Gastroesophageal sphincter (tissue), 4 donors: ENCODE measurements around the gene PTGES3L. TPM values are rescaled to one million over a fixed set of nuclear protein-coding genes. Genes with fewer than 3 reads are reported as not detected.
A peak's percentile ranks its signal among the peaks of the same experiment; 100 is the strongest.

Source experiments
- ATAC-seq: fragments of 150-250 bp; one replicate; pipeline ENCODE4 v1.9.1; 2016; ENCODE audit warnings: mild to moderate bottlenecking, moderate library complexity
- H3K27ac ChIP-seq, 4 donors: fragments of 200-600 bp; sonication (generic) in 3 of 4; 1 replicate in 3 of 4; 2 replicates in 1 of 4; pipeline ENCODE4 v1.5.1; 2016 to 2019
- H3K27me3 ChIP-seq: fragments of 200-600 bp; sonication (generic); one replicate; pipeline ENCODE4 v1.5.1; 2019
- H3K36me3 ChIP-seq, 2 donors: fragments of 200-600 bp; sonication (generic); one replicate each; pipeline ENCODE4 v1.5.1; 2019; ENCODE audit warnings: control low read depth in 1 of 2
- H3K4me1 ChIP-seq, 3 donors: fragments of 200-600 bp; sonication (generic); 1 replicate in 2 of 3; 2 replicates in 1 of 3; pipeline ENCODE4 v1.5.1; 2016 to 2019; ENCODE audit warnings: control low read depth in 2 of 3
- H3K4me3 ChIP-seq, 2 donors: fragments of 200-600 bp; sonication (generic); one replicate each; pipeline ENCODE4 v1.5.1; 2019; ENCODE audit warnings: mild to moderate bottlenecking in 1 of 2, moderate library complexity in 1 of 2
- H3K9me3 ChIP-seq, 3 donors: fragments of 200-600 bp; sonication (generic); one replicate each; pipeline ENCODE4 v1.5.1; 2017 to 2019; ENCODE audit warnings: control low read depth in 2 of 3
- EP300 ChIP-seq: sonication (generic); formaldehyde crosslinking; IDR thresholded peaks from one replicate; pipeline ENCODE4 v1.6.1; 2017; ENCODE audit warnings: antibody characterized with exemption, mild to moderate bottlenecking
- POLR2A ChIP-seq, 2 donors: fragments of 450-650 bp; IDR thresholded peaks; one replicate each; pipeline ENCODE4 v1.6.1; 2017; ENCODE audit warnings: antibody characterized with exemption in 2 of 2, mild to moderate bottlenecking in 2 of 2, moderate library complexity in 1 of 2
- POLR2AphosphoS5 ChIP-seq: sonication (generic); formaldehyde crosslinking; IDR thresholded peaks from one replicate; pipeline ENCODE4 v1.6.1; 2017; ENCODE audit warnings: antibody characterized with exemption
- WGBS, 2 donors: methylation state at CpG; one replicate each; pipeline ENCODE4 v1.1.5; 2018; ENCODE audit warnings: low coverage in 1 of 2; 5-methylcytosine and 5-hydroxymethylcytosine counted together
- total RNA-seq, 4 donors: library from RNA; depleted of rRNA; stranded (reverse); fragments of >200 nt; gene quantifications; one replicate each; pipeline ENCODE4 v1.1.0, GENCODE V29; 2016
- TF ChIP-seq, protein P1 (sequence below), 4 experiments: fragments of 200-600 bp in 2 of 4; fragments of 450-650 bp in 2 of 4; sonication (generic) in 1 of 4; IDR thresholded peaks; one replicate each; pipeline ENCODE4 v1.5.1; 2017 to 2019; ENCODE audit warnings: antibody characterized with exemption in 4 of 4, mild to moderate bottlenecking in 2 of 4, moderate library complexity in 2 of 4

Gene PTGES3L
- total RNA-seq, 4 donors from 2014 or later, result 5.5 to 19.6 (median 10.1) TPM

DNA sequence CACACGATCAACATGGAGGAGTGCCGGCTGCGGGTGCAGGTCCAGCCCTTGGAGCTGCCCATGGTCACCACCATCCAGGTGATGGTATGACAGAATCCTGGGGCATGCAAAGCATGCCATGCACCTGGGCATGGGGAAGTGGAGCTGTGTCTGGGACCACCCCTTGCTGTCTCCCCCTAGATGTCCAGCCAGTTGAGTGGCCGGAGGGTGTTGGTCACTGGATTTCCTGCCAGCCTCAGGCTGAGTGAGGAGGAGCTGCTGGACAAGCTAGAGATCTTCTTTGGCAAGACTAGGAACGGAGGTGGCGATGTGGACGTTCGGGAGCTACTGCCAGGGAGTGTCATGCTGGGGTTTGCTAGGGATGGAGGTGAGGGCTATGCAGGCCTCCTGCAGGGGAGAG is 33.4 kb upstream of the PTGES3L start:
- H3K4me3 ChIP-seq, result no peak overlapping the region
- H3K27ac ChIP-seq, result peak overlapping the region in 3 of 4 donors; percentile 67 to 76 (median 72)
- H3K27me3 ChIP-seq, result no peaks in the 10 kb centered on the region
- WGBS, 2 donors, result no CpG with 5 or more reads among the region's 8 CpGs
- H3K36me3 ChIP-seq, result peaks cover 0 to 63% of the 10 kb centered on the region in 2 donors
- H3K9me3 ChIP-seq, result no peaks in the 10 kb centered on the region
- peaks cover 0 to 89% (median 42%) of the 10 kb centered on the region in 3 donors for H3K4me1 ChIP-seq
- TF ChIP-seq, protein P1, sequence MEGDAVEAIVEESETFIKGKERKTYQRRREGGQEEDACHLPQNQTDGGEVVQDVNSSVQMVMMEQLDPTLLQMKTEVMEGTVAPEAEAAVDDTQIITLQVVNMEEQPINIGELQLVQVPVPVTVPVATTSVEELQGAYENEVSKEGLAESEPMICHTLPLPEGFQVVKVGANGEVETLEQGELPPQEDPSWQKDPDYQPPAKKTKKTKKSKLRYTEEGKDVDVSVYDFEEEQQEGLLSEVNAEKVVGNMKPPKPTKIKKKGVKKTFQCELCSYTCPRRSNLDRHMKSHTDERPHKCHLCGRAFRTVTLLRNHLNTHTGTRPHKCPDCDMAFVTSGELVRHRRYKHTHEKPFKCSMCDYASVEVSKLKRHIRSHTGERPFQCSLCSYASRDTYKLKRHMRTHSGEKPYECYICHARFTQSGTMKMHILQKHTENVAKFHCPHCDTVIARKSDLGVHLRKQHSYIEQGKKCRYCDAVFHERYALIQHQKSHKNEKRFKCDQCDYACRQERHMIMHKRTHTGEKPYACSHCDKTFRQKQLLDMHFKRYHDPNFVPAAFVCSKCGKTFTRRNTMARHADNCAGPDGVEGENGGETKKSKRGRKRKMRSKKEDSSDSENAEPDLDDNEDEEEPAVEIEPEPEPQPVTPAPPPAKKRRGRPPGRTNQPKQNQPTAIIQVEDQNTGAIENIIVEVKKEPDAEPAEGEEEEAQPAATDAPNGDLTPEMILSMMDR (IDR thresholded peaks at IDR 0.05), result no peak
- TF ChIP-seq POLR2AphosphoS5 (no peak), POLR2A (IDR thresholded peaks at IDR 0.05) (no peak), EP300 (no peak)
- ATAC-seq, result no peak

DNA sequence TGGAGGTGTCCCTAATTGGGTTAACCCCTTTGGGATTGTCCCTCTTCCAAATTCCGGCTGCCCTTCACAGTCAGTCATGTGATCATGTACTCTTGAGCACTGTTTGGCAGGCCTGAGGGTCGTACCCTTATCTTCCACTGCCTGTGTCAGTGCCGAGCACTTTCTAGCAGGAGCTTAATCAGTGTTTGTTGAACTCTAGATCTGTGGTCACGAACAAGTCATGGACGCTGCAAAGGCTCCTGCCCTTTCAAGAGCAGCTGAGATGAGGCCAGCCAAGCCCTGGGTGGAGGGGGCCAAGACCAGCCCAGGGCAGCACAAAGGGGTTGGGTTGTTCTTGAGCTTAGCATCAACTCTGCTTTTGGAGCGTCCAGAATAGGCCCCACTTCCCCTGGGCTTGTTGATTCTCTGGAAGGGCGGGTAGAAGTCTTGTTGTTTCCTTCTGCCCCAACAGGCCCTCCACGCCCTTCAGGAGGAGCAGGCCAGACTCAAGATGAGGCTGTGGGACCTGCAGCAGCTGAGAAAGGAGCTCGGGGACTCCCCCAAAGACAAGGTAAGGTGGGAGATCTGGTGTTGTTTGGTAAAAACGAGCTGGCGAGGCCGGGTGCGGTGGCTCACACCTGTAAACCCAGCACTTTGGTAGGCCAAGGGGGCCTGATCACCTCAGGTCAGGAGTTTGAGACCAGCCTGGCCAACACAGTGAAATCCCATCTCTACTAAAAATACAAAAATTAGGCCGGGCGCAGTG is 32.0 kb upstream of the PTGES3L start:
- TF ChIP-seq, protein P1 (IDR thresholded peaks at IDR 0.05), result no peak
- TF ChIP-seq EP300 (no peak), POLR2A (IDR thresholded peaks at IDR 0.05) (no peak), POLR2AphosphoS5 (no peak)
- Histone ChIP-seq H3K36me3 (peaks cover 0 to 51% of the 10 kb centered on the region in 2 donors), H3K4me3 (no peak overlapping the region), H3K27me3 (no peaks in the 10 kb centered on the region), H3K27ac (peak overlapping the region in 3 of 4 donors; percentile 31 to 67 (median 39)), H3K9me3 (no peaks in the 10 kb centered on the region), H3K4me1 (peaks cover 0 to 95% (median 36%) of the 10 kb centered on the region in 3 donors)
- WGBS, 2 donors, result 40 to 80% methylated on average over 1 to 7 of the region's 15 CpGs
- ATAC-seq, result no peak

DNA sequence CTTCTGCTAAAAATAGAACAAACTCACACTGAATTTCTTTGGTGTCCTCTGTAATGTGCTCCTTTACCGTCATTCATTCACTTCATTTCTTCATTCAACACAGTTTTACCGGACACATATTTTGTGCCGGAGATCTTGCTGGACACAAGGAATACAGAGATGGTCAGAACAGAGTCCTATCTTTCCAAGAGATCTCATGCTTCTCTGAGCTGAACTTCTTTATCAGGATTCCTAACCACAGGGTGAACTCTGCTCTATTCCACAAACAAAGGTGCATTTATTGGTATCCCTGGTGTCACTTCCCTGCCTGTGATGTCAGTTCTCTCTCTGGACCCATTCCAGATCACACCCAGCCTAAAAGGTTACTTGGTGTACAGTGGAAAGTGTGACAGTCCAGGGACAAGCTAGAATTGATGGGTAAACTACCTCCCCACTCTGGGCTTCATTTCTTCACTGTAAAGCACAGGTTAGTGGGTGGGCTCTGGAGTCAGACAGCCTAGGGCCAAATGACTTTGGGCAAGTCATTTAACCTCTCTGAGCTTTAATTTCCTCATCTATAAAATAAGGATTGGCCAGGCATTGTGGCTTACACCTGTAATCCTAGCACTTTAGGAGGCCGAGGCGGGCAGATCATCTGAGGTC is 30.9 kb upstream of the PTGES3L start:
- no peak for ATAC-seq
- Histone ChIP-seq H3K4me3 (no peak overlapping the region), H3K9me3 (no peaks in the 10 kb centered on the region), H3K4me1 (peaks cover 0 to 92% (median 28%) of the 10 kb centered on the region in 3 donors), H3K27ac (peak overlapping the region in 3 of 4 donors; percentile 39 to 67 (median 41)), H3K36me3 (peaks cover 0 to 40% of the 10 kb centered on the region in 2 donors), H3K27me3 (no peaks in the 10 kb centered on the region)
- no peak for TF ChIP-seq POLR2A (IDR thresholded peaks at IDR 0.05)
- TF ChIP-seq, protein P1 (IDR thresholded peaks at IDR 0.05), result no peak
- no peak for TF ChIP-seq EP300
- no peak for TF ChIP-seq POLR2AphosphoS5
- 72 to 95% methylated on average over 2 to 3 of the region's 5 CpGs for WGBS, 2 donors

DNA sequence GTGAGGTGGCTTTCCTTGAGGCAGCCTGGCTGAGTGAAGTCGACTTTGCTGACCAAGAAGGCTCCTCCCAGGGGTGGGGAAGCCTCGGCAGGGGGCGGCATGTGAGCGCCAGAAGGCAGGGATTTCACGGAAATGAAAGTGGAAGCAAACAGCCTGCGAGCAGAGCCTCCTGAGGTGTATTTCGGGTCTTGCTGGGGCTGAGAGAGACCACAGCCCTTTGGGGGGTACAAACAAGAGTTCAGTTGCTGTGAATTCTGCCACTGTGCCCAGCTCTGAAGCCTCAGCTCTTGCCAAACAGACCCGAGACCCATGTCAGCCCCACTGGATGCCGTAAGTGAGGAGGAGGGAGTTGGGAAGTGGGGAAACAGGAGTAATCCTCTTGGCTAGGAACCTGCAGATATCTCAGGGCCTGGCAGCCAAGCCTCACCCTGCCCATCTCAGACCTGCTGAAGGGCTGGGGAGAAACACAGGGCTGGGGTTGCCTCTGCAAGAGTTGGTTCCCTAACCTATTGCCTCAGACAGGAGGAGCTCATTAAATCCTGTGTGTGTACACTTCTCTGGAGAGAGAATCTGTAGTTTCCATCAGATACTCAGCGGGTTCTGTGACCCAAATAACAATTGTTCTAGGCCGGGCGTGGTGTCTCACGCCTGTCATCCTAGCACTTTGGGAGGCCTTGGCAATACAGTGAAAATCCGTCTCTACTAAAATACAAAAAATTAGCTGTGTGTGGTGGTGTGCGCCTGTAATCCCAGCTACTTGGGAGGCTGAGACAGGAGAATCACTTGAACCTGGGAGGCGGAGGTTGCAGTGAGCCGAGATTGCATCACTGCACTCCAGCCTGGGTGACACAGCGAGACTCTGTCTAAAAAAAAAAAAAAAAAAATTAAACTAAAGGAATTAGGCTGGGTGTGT is 27.0 kb upstream of the PTGES3L start, which contains the start of gene IFI35:
TSS of gene IFI35 (plus strand) at position 146 of the 913 bp plus-strand sequence. CDS start at position 310, 164 bp downstream.
- Histone ChIP-seq H3K36me3 (peaks cover 0 to 32% of the 10 kb centered on the region in 2 donors), H3K4me3 (peak within 1 kb of the TSS; percentile 72 to 96), H3K4me1 (peaks cover 0 to 54% (median 3%) of the 10 kb centered on the region in 3 donors), H3K27me3 (no peaks in the 10 kb centered on the region), H3K27ac (peak within 1 kb of the TSS; percentile 91 to 96 (median 92)), H3K9me3 (no peaks in the 10 kb centered on the region)
- TF ChIP-seq POLR2A (IDR thresholded peaks at IDR 0.05) (peak; percentile 30 to 40), POLR2AphosphoS5 (peak; percentile 75), EP300 (no peak)
- TF ChIP-seq, protein P1 (IDR thresholded peaks at IDR 0.05), result peak in 3 of 4 experiments; percentile 4 to 80 (median 18)
- peak; percentile 87 for ATAC-seq
- 5 to 26% methylated on average over 7 to 8 of the region's 18 CpGs for WGBS, 2 donors
